ENCODE measurements around the gene ARID3A. TPM values are rescaled to one million over a fixed set of nuclear protein-coding genes. Genes with fewer than 3 reads are reported as not detected.

The ARID3A gene
- total and polyA plus RNA-seq, 12 donors: 1.6 to 10.2 (median 7.4) TPM

GRCh38 chr19:897442-898039, 28.3 kb upstream of the ARID3A start:
- Histone ChIP-seq H3K4me1 (replicated peaks in 1 of 2) (peaks cover 0 to 7% of the 10 kb centered on the region in 2 donors), H3K27ac (no peak overlapping the region), H3K27me3 (no peaks in the 10 kb centered on the region), H3K9me3 (replicated peaks in 1 of 3) (no peaks in the 10 kb centered on the region), H3K36me3 (replicated peaks in 1 of 2) (peaks cover 0 to 3% of the 10 kb centered on the region in 2 donors), H3K4me3 (no peak overlapping the region)
- 92 to 94% (median 93%) methylated on average over 12 to 26 of the region's 26 CpGs for WGBS, 4 donors
- DNase-seq: no peak
- intact Hi-C loops (cut with DNase I): no loop called here
- TF ChIP-seq, protein P1, sequence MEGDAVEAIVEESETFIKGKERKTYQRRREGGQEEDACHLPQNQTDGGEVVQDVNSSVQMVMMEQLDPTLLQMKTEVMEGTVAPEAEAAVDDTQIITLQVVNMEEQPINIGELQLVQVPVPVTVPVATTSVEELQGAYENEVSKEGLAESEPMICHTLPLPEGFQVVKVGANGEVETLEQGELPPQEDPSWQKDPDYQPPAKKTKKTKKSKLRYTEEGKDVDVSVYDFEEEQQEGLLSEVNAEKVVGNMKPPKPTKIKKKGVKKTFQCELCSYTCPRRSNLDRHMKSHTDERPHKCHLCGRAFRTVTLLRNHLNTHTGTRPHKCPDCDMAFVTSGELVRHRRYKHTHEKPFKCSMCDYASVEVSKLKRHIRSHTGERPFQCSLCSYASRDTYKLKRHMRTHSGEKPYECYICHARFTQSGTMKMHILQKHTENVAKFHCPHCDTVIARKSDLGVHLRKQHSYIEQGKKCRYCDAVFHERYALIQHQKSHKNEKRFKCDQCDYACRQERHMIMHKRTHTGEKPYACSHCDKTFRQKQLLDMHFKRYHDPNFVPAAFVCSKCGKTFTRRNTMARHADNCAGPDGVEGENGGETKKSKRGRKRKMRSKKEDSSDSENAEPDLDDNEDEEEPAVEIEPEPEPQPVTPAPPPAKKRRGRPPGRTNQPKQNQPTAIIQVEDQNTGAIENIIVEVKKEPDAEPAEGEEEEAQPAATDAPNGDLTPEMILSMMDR (IDR thresholded peaks at IDR 0.05): no peak
- no peak for TF ChIP-seq POLR2A (IDR thresholded peaks at IDR 0.05)

DNA sequence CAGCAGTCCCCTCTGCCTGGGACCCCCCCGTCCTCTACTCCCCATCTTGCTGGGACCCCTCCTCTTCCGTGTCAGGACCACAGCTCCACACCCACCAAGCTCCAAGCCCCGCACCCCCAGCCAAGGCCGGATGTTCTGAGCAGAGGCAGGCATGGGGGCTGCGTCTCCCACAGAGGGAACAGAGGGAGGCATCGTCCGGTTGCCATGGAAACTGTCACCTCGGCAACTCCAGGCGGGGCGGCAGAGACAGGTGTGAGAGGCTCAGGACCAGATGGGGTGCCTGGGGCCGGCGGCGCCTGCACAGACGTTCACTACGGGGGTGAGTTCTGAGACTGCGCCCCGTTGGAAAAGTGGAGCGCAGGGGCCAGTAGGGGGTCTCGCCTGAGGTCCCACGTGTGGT, 27.2 kb upstream of the ARID3A start:
- TF ChIP-seq, protein P1 (IDR thresholded peaks at IDR 0.05): no peak
- TF ChIP-seq POLR2A (IDR thresholded peaks at IDR 0.05): no peak
- Histone ChIP-seq H3K27ac (no peak overlapping the region), H3K4me3 (no peak overlapping the region), H3K27me3 (no peaks in the 10 kb centered on the region), H3K36me3 (replicated peaks in 1 of 2) (peaks cover 0 to 3% of the 10 kb centered on the region in 2 donors), H3K9me3 (replicated peaks in 1 of 3) (no peaks in the 10 kb centered on the region), H3K4me1 (replicated peaks in 1 of 2) (peaks cover 3 to 8% of the 10 kb centered on the region in 2 donors)
- 79 to 86% (median 82%) methylated on average over 9 to 20 of the region's 20 CpGs for WGBS, 4 donors
- intact Hi-C loops (cut with DNase I): no loop called here
- peak in 1 of 7 donors; percentile 78 for DNase-seq

DNA sequence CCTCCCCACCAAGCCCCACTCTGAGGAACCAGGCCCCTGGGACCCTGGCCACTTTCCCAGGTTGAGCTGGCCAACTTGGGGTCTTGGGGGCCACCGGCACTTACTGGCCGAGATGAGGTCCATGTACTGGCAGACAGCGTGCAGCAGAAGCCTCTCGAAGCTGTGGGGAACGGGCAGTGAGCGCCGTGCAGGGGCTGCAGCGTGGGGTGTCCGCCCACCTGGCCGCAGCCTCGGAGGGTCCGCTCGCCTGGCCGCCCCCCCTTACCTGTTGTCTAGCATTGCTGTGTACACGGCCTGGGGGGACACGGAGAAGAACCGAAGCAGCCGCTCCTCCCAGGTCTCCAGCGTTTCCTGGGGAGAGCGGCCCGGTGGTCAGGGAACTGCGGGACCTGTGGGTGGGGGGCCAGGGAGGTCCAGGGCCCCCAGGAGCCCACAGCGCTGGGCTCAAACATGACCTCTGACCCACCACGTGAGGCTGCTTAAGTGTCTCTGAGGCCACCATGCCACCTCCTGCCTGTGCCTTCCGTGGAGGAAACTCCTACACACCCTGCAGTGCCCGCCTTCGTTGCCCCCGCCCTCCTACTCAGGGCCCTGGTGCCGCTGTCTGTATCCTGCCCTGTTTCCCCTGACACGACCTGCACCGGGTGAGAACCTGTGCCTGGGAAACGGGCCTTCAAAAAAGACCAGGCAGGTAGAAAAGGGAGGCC, 26.3 kb upstream of the ARID3A start:
- DNase-seq: no peak
- Histone ChIP-seq H3K27ac (no peak overlapping the region), H3K36me3 (replicated peaks in 1 of 2) (peaks cover 0 to 3% of the 10 kb centered on the region in 2 donors), H3K4me1 (replicated peaks in 1 of 2) (peaks cover 3 to 6% of the 10 kb centered on the region in 2 donors), H3K9me3 (replicated peaks in 1 of 3) (no peaks in the 10 kb centered on the region), H3K4me3 (no peak overlapping the region), H3K27me3 (no peaks in the 10 kb centered on the region)
- intact Hi-C loops (cut with DNase I): no loop called here
- 88 to 92% (median 91%) methylated on average over 9 to 32 of the region's 32 CpGs for WGBS, 4 donors
- TF ChIP-seq POLR2A (IDR thresholded peaks at IDR 0.05): no peak

DNA sequence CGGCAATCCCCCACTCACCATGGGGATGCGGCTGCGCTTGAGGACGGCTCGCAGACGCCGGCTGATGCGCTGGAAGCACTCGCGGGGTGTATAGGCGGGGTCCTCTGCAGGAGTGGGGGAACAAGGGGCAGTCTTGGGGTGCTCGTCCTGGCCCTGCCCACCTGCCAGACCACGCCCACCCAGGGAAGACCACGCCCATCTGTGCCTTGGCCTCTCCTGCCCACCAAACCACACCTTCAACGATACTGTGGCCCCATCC, 25.9 kb upstream of the ARID3A start:
- Histone ChIP-seq H3K4me3 (no peak overlapping the region), H3K27ac (no peak overlapping the region), H3K9me3 (replicated peaks in 1 of 3) (no peaks in the 10 kb centered on the region), H3K36me3 (replicated peaks in 1 of 2) (peaks cover 0 to 3% of the 10 kb centered on the region in 2 donors), H3K4me1 (replicated peaks in 1 of 2) (peaks cover 3 to 6% of the 10 kb centered on the region in 2 donors), H3K27me3 (no peaks in the 10 kb centered on the region)
- no peak for DNase-seq
- WGBS, 4 donors: 62 to 93% (median 91%) methylated on average over 3 to 15 of the region's 15 CpGs
- TF ChIP-seq POLR2A (IDR thresholded peaks at IDR 0.05): no peak
- TF ChIP-seq, protein P1 (IDR thresholded peaks at IDR 0.05): no peak
- intact Hi-C loops (cut with DNase I): no loop called here
